Endodermal cell (in vitro differentiated cells): ENCODE data around the gene MAB21L2. TPM values are rescaled to one million over a fixed set of nuclear protein-coding genes. Genes with fewer than 3 reads are reported as not detected.
"Not testable (repeated sequence)": the region's sequence is repeated elsewhere in the genome, so short reads cannot be mapped to it uniquely, and the experiment has no call there.

Source experiments
- DNase-seq: peaks from one replicate; pipeline ENCODE4 v3.0.0-alpha.2; 2017
- H3K27ac ChIP-seq: 2 replicates; pipeline ENCODE4 v1.5.1; 2013; ENCODE audit warnings: mild to moderate bottlenecking, low read depth, low read length, moderate library complexity
- H3K27me3 ChIP-seq: 2 replicates; pipeline ENCODE4 v1.6.1; 2013; ENCODE audit warnings: mild to moderate bottlenecking, low read length, moderate library complexity; ENCODE audit not compliant: insufficient read depth, control insufficient read depth, poor library complexity, severe bottlenecking
- H3K36me3 ChIP-seq: 2 replicates; pipeline ENCODE4 v1.7.0; 2013; ENCODE audit warnings: mild to moderate bottlenecking, low read length, moderate library complexity; ENCODE audit not compliant: control insufficient read depth, insufficient read depth
- H3K4me1 ChIP-seq: one replicate; pipeline ENCODE4 v1.7.0; 2013; ENCODE audit warnings: low read length; ENCODE audit not compliant: control insufficient read depth, insufficient read depth
- H3K4me3 ChIP-seq: 2 replicates; pipeline ENCODE4 v1.5.1; 2013; ENCODE audit warnings: mild to moderate bottlenecking, low read length, moderate library complexity
- H3K9ac ChIP-seq: 2 replicates; pipeline ENCODE4 v1.6.1; 2013; ENCODE audit warnings: mild to moderate bottlenecking, low read length, moderate library complexity; ENCODE audit not compliant: poor library complexity, severe bottlenecking; ENCODE audit errors: extremely low read depth
- H3K9me3 ChIP-seq: 2 replicates; pipeline ENCODE4 v1.6.1; 2013; ENCODE audit warnings: mild to moderate bottlenecking, low read length, moderate library complexity; ENCODE audit not compliant: control insufficient read depth
- H3K27ac Mint-ChIP-seq: 2 replicates; pipeline ENCODE4 v1.8.0; 2020; ENCODE audit warnings: mixed read lengths
- H3K27me3 Mint-ChIP-seq: 2 replicates; pipeline ENCODE4 v1.8.0; 2021; ENCODE audit warnings: mild to moderate bottlenecking, mixed read lengths; ENCODE audit not compliant: insufficient read depth
- H3K36me3 Mint-ChIP-seq: 2 replicates; pipeline ENCODE4 v1.8.0; 2020; ENCODE audit warnings: low read depth, mixed read lengths
- H3K4me1 Mint-ChIP-seq: 2 replicates; pipeline ENCODE4 v1.8.0; 2020; ENCODE audit warnings: mixed read lengths
- H3K4me3 Mint-ChIP-seq: 2 replicates; pipeline ENCODE4 v1.8.0; 2020; ENCODE audit warnings: mild to moderate bottlenecking, moderate library complexity, mixed read lengths
- H3K9me3 Mint-ChIP-seq: 2 replicates; pipeline ENCODE4 v1.8.0; 2020; ENCODE audit warnings: mild to moderate bottlenecking, mixed read lengths
- CTCF ChIP-seq: fragments of 200-600 bp; sonication (generic); conservative IDR thresholded peaks from 2 replicates; pipeline ENCODE4 v1.5.0; 2021; ENCODE audit warnings: antibody characterized with exemption, mild to moderate bottlenecking
- WGBS, 2 experiments: methylation state at CpG; one replicate each; pipeline versions ENCODE4 v1.1.5 to v1.1.7; 2013; ENCODE audit warnings: missing lambda C conversion rate in 2 of 2, mixed read lengths in 1 of 2; ENCODE audit not compliant: insufficient coverage in 1 of 2, insufficient read length in 1 of 2; 5-methylcytosine and 5-hydroxymethylcytosine counted together
- long read RNA-seq, 4 experiments: library from polyadenylated mRNA in 2 of 4; library from RNA in 1 of 4; library from capped mRNA in 1 of 4; stranded (forward) in 3 of 4; unstranded in 1 of 4; transcript quantifications; one replicate each; pipeline ENCODE4 v2.0.0, GENCODE V29; 2020 to 2021; ENCODE audit warnings: inconsistent platforms in 1 of 4
- polyA plus RNA-seq, 2 experiments: library from polyadenylated mRNA; stranded (reverse); fragments of 50-300 nt; gene quantifications; one replicate each; pipeline ENCODE4 v1.2.3, GENCODE V29; 2013
- total RNA-seq, 2 donors: library from RNA; stranded (reverse); fragmentation: NEBNext Ultra II Directional in 1 of 2; extraction: Animal tissue kit (Norgen Biotek cat#: 25700) in 1 of 2; gene quantifications; 2 replicates in 1 of 2; 3 replicates in 1 of 2; pipeline ENCODE4 v1.2.1, GENCODE V29; 2021

MAB21L2 gene
- total RNA-seq: not detected
- polyA plus RNA-seq (2013, experiment 1 of 2): 12.6 TPM
- polyA plus RNA-seq (2013, experiment 2 of 2): 11.1 TPM
- long read RNA-seq, experiment 1: 0 reads
- long read RNA-seq, experiment 2: 0 reads
- long read RNA-seq, experiment 3: 0 reads
- long read RNA-seq, experiment 4: 0 reads

- 1 to 4% methylated on average over 7 to 27 of the region's 27 CpGs for WGBS, 2 experiments
- H3K4me1 Mint-ChIP-seq: peaks cover 36% of the 10 kb centered on the region
- Histone ChIP-seq H3K36me3 (no peaks in the 10 kb centered on the region), H3K4me1 (peaks cover 2% of the 10 kb centered on the region), H3K4me3 (peak within 1 kb of the TSS; percentile 79), H3K9ac (no peak within 1 kb of the TSS), H3K27me3 (peaks cover 85% of the 10 kb centered on the region), H3K27ac (no peak within 1 kb of the TSS), H3K9me3 (no peaks in the 10 kb centered on the region)
- no peaks in the 10 kb centered on the region for H3K36me3 Mint-ChIP-seq
- H3K27ac Mint-ChIP-seq: no peak within 1 kb of the TSS
- TF ChIP-seq CTCF: no peak
- peak; percentile 66 for DNase-seq
- H3K27me3 Mint-ChIP-seq: peaks cover 82% of the 10 kb centered on the region
- peak within 1 kb of the TSS; percentile 68 for H3K4me3 Mint-ChIP-seq
- H3K9me3 Mint-ChIP-seq: no peaks in the 10 kb centered on the region
Observed at GRCh38 chr4:150582146-150582872, at the start of gene MAB21L2. MAB21L2 (plus strand) TSS chr4:150582151; CDS start chr4:150583030, 879 bp downstream.

GRCh38 chr4:150533673-150534072 is 48.3 kb upstream of the MAB21L2 start:
- no peak for TF ChIP-seq CTCF
- no peak overlapping the region for H3K9ac ChIP-seq
- Mint-ChIP-seq H3K4me3 (no peak overlapping the region), H3K27me3 (no peaks in the 10 kb centered on the region), H3K36me3 (no peaks in the 10 kb centered on the region), H3K9me3 (no peaks in the 10 kb centered on the region), H3K4me1 (no peaks in the 10 kb centered on the region), H3K27ac (no peak overlapping the region)
- H3K27me3 ChIP-seq: no peaks in the 10 kb centered on the region
- no peak for DNase-seq
- H3K4me3 ChIP-seq: no peak overlapping the region
- H3K9me3 ChIP-seq: no peaks in the 10 kb centered on the region
- H3K27ac ChIP-seq: no peak overlapping the region
- H3K4me1 ChIP-seq: no peaks in the 10 kb centered on the region
- WGBS, 2 experiments: 78 to 100% methylated on average over 1 to 2 of the region's 3 CpGs
- no peaks in the 10 kb centered on the region for H3K36me3 ChIP-seq

DNA sequence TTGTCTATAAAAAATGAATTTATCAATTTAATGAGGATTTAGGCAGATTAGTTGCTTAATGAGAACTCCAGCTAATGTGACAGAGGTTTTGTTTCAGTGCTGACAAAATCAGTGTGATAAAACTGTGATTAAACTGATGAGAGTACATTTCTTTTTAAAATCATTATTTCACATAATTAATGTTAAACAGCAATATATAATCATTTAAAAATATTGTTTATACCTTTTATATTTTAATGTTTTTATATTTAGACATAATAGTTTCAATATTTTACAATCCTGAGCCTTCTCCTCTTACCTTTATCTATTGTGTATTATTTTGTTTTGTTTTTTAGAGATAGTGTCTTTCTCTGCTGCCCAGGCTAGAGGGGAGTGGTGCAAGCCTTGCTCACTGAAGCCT is 47.1 kb upstream of the MAB21L2 start:
- H3K36me3 ChIP-seq: no peaks in the 10 kb centered on the region
- Mint-ChIP-seq H3K4me3 (no peak overlapping the region), H3K27me3 (no peaks in the 10 kb centered on the region), H3K4me1 (no peaks in the 10 kb centered on the region), H3K36me3 (no peaks in the 10 kb centered on the region), H3K9me3 (no peaks in the 10 kb centered on the region), H3K27ac (no peak overlapping the region)
- H3K9me3 ChIP-seq: no peaks in the 10 kb centered on the region
- H3K4me1 ChIP-seq: no peaks in the 10 kb centered on the region
- H3K27me3 ChIP-seq: no peaks in the 10 kb centered on the region
- no peak for TF ChIP-seq CTCF
- no peak overlapping the region for H3K27ac ChIP-seq
- H3K4me3 ChIP-seq: no peak overlapping the region
- DNase-seq: no peak
- no peak overlapping the region for H3K9ac ChIP-seq

DNA sequence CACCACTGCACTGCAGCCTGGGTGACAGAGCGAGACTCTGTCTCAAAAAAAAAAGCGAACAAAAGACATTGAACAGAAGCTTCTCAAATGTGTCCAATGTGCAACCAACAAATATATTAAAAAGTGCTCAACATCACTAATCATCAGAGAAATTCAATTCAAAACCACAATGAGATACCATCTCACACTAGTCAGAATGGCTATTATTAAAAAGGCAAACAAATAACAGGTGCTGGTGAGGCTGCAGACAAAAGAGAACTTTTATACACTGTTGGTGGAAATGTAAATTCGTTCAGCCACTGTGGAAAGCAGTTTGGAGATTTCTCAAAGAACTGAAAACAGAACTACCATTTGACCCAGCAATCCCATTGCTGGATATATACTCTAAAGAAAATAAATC is 44.0 kb upstream of the MAB21L2 start:
- not testable (repeated sequence) for H3K4me1 Mint-ChIP-seq, H3K4me3 Mint-ChIP-seq, H3K9me3 ChIP-seq, DNase-seq, H3K27ac Mint-ChIP-seq, H3K9me3 Mint-ChIP-seq, H3K4me1 ChIP-seq, H3K27me3 ChIP-seq, H3K4me3 ChIP-seq, H3K36me3 ChIP-seq, H3K27me3 Mint-ChIP-seq, H3K9ac ChIP-seq, H3K36me3 Mint-ChIP-seq, H3K27ac ChIP-seq
- 98% methylated on average over 3 of the region's 3 CpGs; no CpG with 5 or more reads in 1 of the 2 experiments for WGBS, 2 experiments
